Liver (tissue), 9 donors: Measurements from ENCODE around the gene ANKRD44. TPM values are rescaled to one million over a fixed set of nuclear protein-coding genes. Genes with fewer than 3 reads are reported as not detected.

Source experiments
- DNase-seq: peaks from one replicate; pipeline ENCODE4 v3.0.0-alpha.2; 2017; ENCODE audit warnings: low spot score
- H3K27ac ChIP-seq, 2 donors: one replicate each; pipeline ENCODE4 v1.7.0; 2013; ENCODE audit warnings: inconsistent platforms in 2 of 2, low read length in 2 of 2, control low read depth in 1 of 2, low read depth in 1 of 2, mild to moderate bottlenecking in 1 of 2
- H3K27me3 ChIP-seq, 4 donors: one replicate each; pipeline versions ENCODE4 v1.6.1 to v1.7.0; 2013; ENCODE audit warnings: low read length in 3 of 4, inconsistent platforms in 1 of 4, mild to moderate bottlenecking in 1 of 4, moderate library complexity in 1 of 4; ENCODE audit not compliant: control insufficient read depth in 4 of 4, insufficient read depth in 4 of 4
- H3K36me3 ChIP-seq, 4 donors: one replicate each; pipeline versions ENCODE4 v1.6.1 to v1.7.0; 2013; ENCODE audit warnings: low read length in 3 of 4, mild to moderate bottlenecking in 3 of 4, low read depth in 1 of 4, moderate library complexity in 1 of 4; ENCODE audit not compliant: control insufficient read depth in 4 of 4, insufficient read depth in 3 of 4
- H3K4me1 ChIP-seq, 4 donors: one replicate each; pipeline versions ENCODE4 v1.6.1 to v1.7.0; 2013; ENCODE audit warnings: low read length in 3 of 4, mild to moderate bottlenecking in 3 of 4, moderate library complexity in 1 of 4; ENCODE audit not compliant: control insufficient read depth in 4 of 4, insufficient read depth in 4 of 4
- H3K4me3 ChIP-seq, 3 donors: one replicate each; pipeline versions ENCODE4 v1.6.1 to v1.7.0; 2013; ENCODE audit warnings: low read length in 3 of 3, control low read depth in 1 of 3, low read depth in 1 of 3, mild to moderate bottlenecking in 1 of 3
- H3K9ac ChIP-seq, 2 donors: one replicate each; pipeline ENCODE4 v1.7.0; 2013; ENCODE audit warnings: low read length in 2 of 2, mild to moderate bottlenecking in 2 of 2, moderate library complexity in 2 of 2, control low read depth in 1 of 2, low read depth in 1 of 2
- H3K9me3 ChIP-seq, 4 donors: one replicate each; pipeline versions ENCODE4 v1.6.1 to v1.7.0; 2013; ENCODE audit warnings: low read length in 3 of 4; ENCODE audit not compliant: control insufficient read depth in 4 of 4
- ATF3 ChIP-seq: IDR thresholded peaks from 2 replicates; pipeline ENCODE4 v1.6.1; 2016; ENCODE audit warnings: antibody characterized with exemption
- EGR1 ChIP-seq, 2 donors: IDR thresholded peaks; 2 replicates each; pipeline ENCODE4 v1.6.1; 2016 to 2018; ENCODE audit warnings: antibody characterized with exemption in 2 of 2, low read depth in 2 of 2
- FOXA1 ChIP-seq: IDR thresholded peaks from 2 replicates; pipeline ENCODE4 v1.6.1; 2016; ENCODE audit warnings: antibody characterized with exemption
- FOXA2 ChIP-seq: IDR thresholded peaks from 2 replicates; pipeline ENCODE4 v1.6.1; 2016; ENCODE audit warnings: antibody characterized with exemption
- GABPA ChIP-seq, 2 donors: IDR thresholded peaks in 1 of 2; conservative IDR thresholded peaks in 1 of 2; 2 replicates each; pipeline ENCODE4 v1.6.1; 2016; ENCODE audit warnings: antibody characterized with exemption in 2 of 2, mild to moderate bottlenecking in 1 of 2, moderate library complexity in 1 of 2
- HNF4A ChIP-seq, 2 donors: conservative IDR thresholded peaks; 2 replicates each; pipeline ENCODE4 v1.6.1; 2016; ENCODE audit warnings: antibody characterized with exemption in 2 of 2, mild to moderate bottlenecking in 2 of 2
- HNF4G ChIP-seq: IDR thresholded peaks from 2 replicates; pipeline ENCODE4 v1.6.1; 2016; ENCODE audit warnings: antibody characterized with exemption
- JUND ChIP-seq, 2 donors: IDR thresholded peaks; 2 replicates each; pipeline ENCODE4 v1.6.1; 2016; ENCODE audit warnings: antibody characterized with exemption in 2 of 2
- NR2F2 ChIP-seq: IDR thresholded peaks from 2 replicates; pipeline ENCODE4 v1.6.1; 2016; ENCODE audit warnings: antibody characterized with exemption
- RAD21 ChIP-seq, 2 donors: IDR thresholded peaks; 2 replicates each; pipeline ENCODE4 v1.6.1; 2016; ENCODE audit warnings: antibody characterized with exemption in 2 of 2, mild to moderate bottlenecking in 2 of 2
- REST ChIP-seq: IDR thresholded peaks from 2 replicates; pipeline ENCODE4 v1.6.1; 2016; ENCODE audit warnings: antibody characterized with exemption, mild to moderate bottlenecking
- RXRA ChIP-seq, 2 donors: IDR thresholded peaks; 2 replicates each; pipeline ENCODE4 v1.6.1; 2017 to 2018; ENCODE audit warnings: antibody characterized with exemption in 2 of 2, mild to moderate bottlenecking in 1 of 2
- SP1 ChIP-seq: IDR thresholded peaks from 2 replicates; pipeline ENCODE4 v1.6.1; 2018; ENCODE audit warnings: antibody characterized with exemption, mild to moderate bottlenecking
- TAF1 ChIP-seq: conservative IDR thresholded peaks from 2 replicates; pipeline ENCODE4 v1.6.1; 2016; ENCODE audit warnings: antibody characterized with exemption, mild to moderate bottlenecking
- YY1 ChIP-seq: IDR thresholded peaks from 2 replicates; pipeline ENCODE4 v1.6.1; 2016; ENCODE audit warnings: antibody characterized with exemption, mild to moderate bottlenecking
- ZBTB33 ChIP-seq: IDR thresholded peaks from 2 replicates; pipeline ENCODE4 v1.6.1; 2016; ENCODE audit warnings: antibody characterized with exemption
- WGBS: extraction: QIAGEN DNeasy Blood & Tissue Kit; methylation state at CpG from one replicate; pipeline ENCODE4 v1.1.7; 2013; 5-methylcytosine and 5-hydroxymethylcytosine counted together
- polyA plus RNA-seq, 2 donors: library from polyadenylated mRNA; stranded (reverse) in 1 of 2; unstranded in 1 of 2; fragments of 200-250 nt in 1 of 2; fragments of >200 nt in 1 of 2; fragmentation: Nextera tagmentation in 1 of 2; extraction: Ambion mirVana in 1 of 2; gene quantifications; one replicate each; pipeline versions ENCODE4 v1.2.1 to v1.2.3, GENCODE V29; 2013 to 2015
- total RNA-seq, 2 donors: library from RNA; depleted of rRNA; stranded (reverse); fragments of >200 nt; gene quantifications; one replicate each; pipeline ENCODE4 v1.2.3, GENCODE V29; 2014
- TF ChIP-seq, protein P1 (sequence below): fragments of 150-350 bp; IDR thresholded peaks from 2 replicates; pipeline ENCODE4 v1.5.1; 2017; ENCODE audit warnings: improper control_type of control experiment, low read depth, low read length; ENCODE audit not compliant: missing input control
- TF ChIP-seq, protein P2 (sequence below): IDR thresholded peaks from 2 replicates; pipeline ENCODE4 v1.6.1; 2016; ENCODE audit warnings: antibody characterized with exemption
- donor health status: healthy.
- donor health status: healthy.
- donor health status: healthy.
- donor health status: healthy.
- donor health status: healthy.

Gene ANKRD44
- total and polyA plus RNA-seq, 4 donors, result 3.8 to 18.2 (median 6.8) TPM

GRCh38 chr2:197184959-197185586, 125.5 kb downstream of the ANKRD44 start:
- DNase-seq, result peak; percentile 46
- no peaks in the 10 kb centered on the region for H3K9me3 ChIP-seq
- no peak overlapping the region for H3K4me3 ChIP-seq
- no peaks in the 10 kb centered on the region for H3K36me3 ChIP-seq
- TF ChIP-seq, protein P1, sequence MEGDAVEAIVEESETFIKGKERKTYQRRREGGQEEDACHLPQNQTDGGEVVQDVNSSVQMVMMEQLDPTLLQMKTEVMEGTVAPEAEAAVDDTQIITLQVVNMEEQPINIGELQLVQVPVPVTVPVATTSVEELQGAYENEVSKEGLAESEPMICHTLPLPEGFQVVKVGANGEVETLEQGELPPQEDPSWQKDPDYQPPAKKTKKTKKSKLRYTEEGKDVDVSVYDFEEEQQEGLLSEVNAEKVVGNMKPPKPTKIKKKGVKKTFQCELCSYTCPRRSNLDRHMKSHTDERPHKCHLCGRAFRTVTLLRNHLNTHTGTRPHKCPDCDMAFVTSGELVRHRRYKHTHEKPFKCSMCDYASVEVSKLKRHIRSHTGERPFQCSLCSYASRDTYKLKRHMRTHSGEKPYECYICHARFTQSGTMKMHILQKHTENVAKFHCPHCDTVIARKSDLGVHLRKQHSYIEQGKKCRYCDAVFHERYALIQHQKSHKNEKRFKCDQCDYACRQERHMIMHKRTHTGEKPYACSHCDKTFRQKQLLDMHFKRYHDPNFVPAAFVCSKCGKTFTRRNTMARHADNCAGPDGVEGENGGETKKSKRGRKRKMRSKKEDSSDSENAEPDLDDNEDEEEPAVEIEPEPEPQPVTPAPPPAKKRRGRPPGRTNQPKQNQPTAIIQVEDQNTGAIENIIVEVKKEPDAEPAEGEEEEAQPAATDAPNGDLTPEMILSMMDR, result no peak
- TF ChIP-seq SP1 (peak; percentile 92), GABPA (IDR thresholded peaks at IDR 0.05 in 1 of 2, conservative IDR thresholded peaks at IDR 0.05 in 1 of 2) (peak in 1 of 2 donors; percentile 61), RAD21 (IDR thresholded peaks at IDR 0.05) (peak; percentile 54 to 71), RXRA (IDR thresholded peaks at IDR 0.05) (peak; percentile 92 to 96), YY1 (peak; percentile 96), TAF1 (no peak), JUND (IDR thresholded peaks at IDR 0.05) (peak; percentile 70 to 80), FOXA1 (peak; percentile 40), NR2F2 (peak; percentile 94), HNF4G (no peak), ZBTB33 (peak; percentile 76), HNF4A (conservative IDR thresholded peaks at IDR 0.05) (peak; percentile 66 to 80), FOXA2 (peak; percentile 36), REST (no peak), ATF3 (peak; percentile 75), EGR1 (IDR thresholded peaks at IDR 0.05; ENCODE audit: low read depth in 2 of 2) (peak; percentile 63 to 80)
- TF ChIP-seq, protein P2, sequence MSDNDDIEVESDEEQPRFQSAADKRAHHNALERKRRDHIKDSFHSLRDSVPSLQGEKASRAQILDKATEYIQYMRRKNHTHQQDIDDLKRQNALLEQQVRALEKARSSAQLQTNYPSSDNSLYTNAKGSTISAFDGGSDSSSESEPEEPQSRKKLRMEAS, result peak; percentile 65
- peak overlapping the region; percentile 82 to 88 for H3K27ac ChIP-seq
- WGBS, result 25% methylated on average over 6 of the region's 6 CpGs
- H3K27me3 ChIP-seq, result no peaks in the 10 kb centered on the region
- peaks cover 8 to 30% (median 23%) of the 10 kb centered on the region in 4 donors for H3K4me1 ChIP-seq
- H3K9ac ChIP-seq, result peak overlapping the region in 1 of 2 donors; percentile 77
